ENCODE data around the gene RAB40A.
"Not testable (repeated sequence)": the region's sequence is repeated elsewhere in the genome, so short reads cannot be mapped to it uniquely, and the experiment has no call there.

The RAB40A gene

GRCh38 chrX:103460001-103460755 lies 59.1 kb downstream of the RAB40A start:
- not testable (repeated sequence) for DNase-seq

GRCh38 chrX:103453655-103454054 lies 65.6 kb downstream of the RAB40A start:
- peak; percentile 95 for DNase-seq
